Measurements from ENCODE around the gene LRRC10. TPM values are rescaled to one million over a fixed set of nuclear protein-coding genes. Genes with fewer than 3 reads are reported as not detected.

The LRRC10 gene
- total and polyA plus RNA-seq, 11 donors: 7.4 to 82.9 (median 36.6) TPM

- Histone ChIP-seq H3K27me3 (no peaks in the 10 kb centered on the region), H3K4me3 (no peak overlapping the region), H3K4me1 (peaks cover 0 to 17% (median 3%) of the 10 kb centered on the region in 12 donors), H3K27ac (no peak overlapping the region), H3K36me3 (no peaks in the 10 kb centered on the region), H3K9me3 (no peaks in the 10 kb centered on the region)
- WGBS, 4 donors: 62 to 75% (median 69%) methylated on average over 9 of the region's 9 CpGs
- intact Hi-C loops (cut with DNase I): no loop called here
- ATAC-seq (peak in 2 of 4 donors; percentile 27), DNase-seq (no peak)
- no peak for TF ChIP-seq CTCF (IDR thresholded peaks at IDR 0.05)
- no peak for TF ChIP-seq POLR2A (IDR thresholded peaks at IDR 0.05)
Observed at GRCh38 chr12:69657376-69658137, 46.9 kb upstream of the LRRC10 start.

GRCh38 chr12:69655616-69656340, 45.1 kb upstream of the LRRC10 start:
- DNase-seq (no peak), ATAC-seq (peak in 3 of 4 donors; percentile 34 to 60 (median 57))
- WGBS, 4 donors: 32 to 40% (median 35%) methylated on average over 9 to 11 of the region's 11 CpGs
- TF ChIP-seq CTCF (IDR thresholded peaks at IDR 0.05): no peak
- TF ChIP-seq POLR2A (IDR thresholded peaks at IDR 0.05): no peak
- H3K9me3 ChIP-seq: no peaks in the 10 kb centered on the region
- H3K27ac ChIP-seq: peak overlapping the region in 3 of 12 donors; percentile 6 to 44 (median 39)
- intact Hi-C loops (cut with DNase I): no loop called here
- H3K27me3 ChIP-seq: no peaks in the 10 kb centered on the region
- peaks cover 0 to 11% (median 2%) of the 10 kb centered on the region in 12 donors for H3K4me1 ChIP-seq
- no peak overlapping the region for H3K4me3 ChIP-seq
- no peaks in the 10 kb centered on the region for H3K36me3 ChIP-seq

GRCh38 chr12:69653703-69654102, 43.0 kb upstream of the LRRC10 start:
- no peaks in the 10 kb centered on the region for H3K27me3 ChIP-seq
- H3K4me3 ChIP-seq: no peak overlapping the region
- peaks cover 0 to 16% (median 2%) of the 10 kb centered on the region in 12 donors for H3K4me1 ChIP-seq
- no peak for DNase-seq
- 91 to 92% (median 91%) methylated on average over 8 of the region's 8 CpGs for WGBS, 4 donors
- ATAC-seq: no peak
- no peaks in the 10 kb centered on the region for H3K36me3 ChIP-seq
- no peak for TF ChIP-seq CTCF (IDR thresholded peaks at IDR 0.05)
- TF ChIP-seq POLR2A (IDR thresholded peaks at IDR 0.05): no peak
- intact Hi-C loops (cut with DNase I): no loop called here
- H3K9me3 ChIP-seq: no peaks in the 10 kb centered on the region
- no peak overlapping the region for H3K27ac ChIP-seq

- TF ChIP-seq POLR2A (IDR thresholded peaks at IDR 0.05) (no peak), CTCF (IDR thresholded peaks at IDR 0.05) (no peak)
- Histone ChIP-seq H3K36me3 (no peaks in the 10 kb centered on the region), H3K9me3 (no peaks in the 10 kb centered on the region), H3K27me3 (no peaks in the 10 kb centered on the region), H3K4me3 (no peak overlapping the region), H3K27ac (no peak overlapping the region), H3K4me1 (peaks cover 0 to 16% (median 2%) of the 10 kb centered on the region in 12 donors)
- WGBS, 4 donors: 75 to 88% (median 78%) methylated on average over 3 of the region's 3 CpGs
- intact Hi-C loops (cut with DNase I): no loop called here
- ATAC-seq: no peak
- no peak for DNase-seq
Observed at GRCh38 chr12:69651922-69652321, 41.2 kb upstream of the LRRC10 start.
